ENCODE measurements around the gene PSMD11. TPM values are rescaled to one million over a fixed set of nuclear protein-coding genes. Genes with fewer than 3 reads are reported as not detected.

The PSMD11 gene
- total and polyA plus RNA-seq, 12 donors, result 25.0 to 128 (median 57.1) TPM

DNA sequence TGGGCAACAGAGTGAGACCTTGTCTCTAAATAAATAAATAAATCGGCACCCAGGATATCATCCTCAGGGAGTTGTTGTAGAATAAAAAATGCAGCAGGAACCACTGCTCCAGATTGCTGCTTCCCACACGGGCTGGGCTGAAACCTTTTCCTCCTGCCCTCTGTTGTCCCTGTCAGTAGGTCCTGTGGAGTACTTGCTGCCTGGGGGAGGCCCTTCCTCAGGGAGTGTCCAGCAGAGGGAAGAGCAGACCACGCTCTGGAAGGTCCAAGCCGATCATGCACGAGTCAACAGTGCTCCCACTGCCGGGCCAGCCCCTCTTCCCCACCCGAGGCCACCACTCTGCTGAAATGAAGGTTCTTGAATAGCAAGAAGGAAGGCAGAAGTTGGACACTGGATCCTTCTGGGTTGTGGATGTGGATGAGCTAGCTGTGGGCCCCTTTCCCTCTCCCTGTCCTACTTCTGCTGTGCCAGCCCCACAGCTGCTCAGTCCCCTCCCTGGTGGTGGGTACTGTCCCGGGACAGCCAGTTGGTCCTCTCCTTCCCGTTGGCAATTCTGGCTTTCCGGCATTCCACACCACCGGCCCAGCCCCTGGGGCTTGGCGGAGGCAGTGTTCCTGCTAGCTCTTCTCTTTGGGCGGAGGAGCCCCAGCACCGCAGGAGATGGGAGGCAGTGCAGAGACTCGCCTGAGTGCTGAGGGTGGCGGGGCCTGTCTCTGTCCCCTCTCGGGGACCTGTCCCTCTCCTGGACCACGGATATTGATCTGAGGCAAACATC, 53.3 kb downstream of the PSMD11 start:
- Histone ChIP-seq H3K4me1 (replicated peaks in 1 of 2) (peaks cover 0 to 10% of the 10 kb centered on the region in 2 donors), H3K27ac (no peak overlapping the region), H3K27me3 (no peaks in the 10 kb centered on the region), H3K36me3 (replicated peaks in 1 of 2) (no peaks in the 10 kb centered on the region), H3K4me3 (no peak overlapping the region), H3K9me3 (replicated peaks in 1 of 3) (no peaks in the 10 kb centered on the region)
- TF ChIP-seq, protein P1, sequence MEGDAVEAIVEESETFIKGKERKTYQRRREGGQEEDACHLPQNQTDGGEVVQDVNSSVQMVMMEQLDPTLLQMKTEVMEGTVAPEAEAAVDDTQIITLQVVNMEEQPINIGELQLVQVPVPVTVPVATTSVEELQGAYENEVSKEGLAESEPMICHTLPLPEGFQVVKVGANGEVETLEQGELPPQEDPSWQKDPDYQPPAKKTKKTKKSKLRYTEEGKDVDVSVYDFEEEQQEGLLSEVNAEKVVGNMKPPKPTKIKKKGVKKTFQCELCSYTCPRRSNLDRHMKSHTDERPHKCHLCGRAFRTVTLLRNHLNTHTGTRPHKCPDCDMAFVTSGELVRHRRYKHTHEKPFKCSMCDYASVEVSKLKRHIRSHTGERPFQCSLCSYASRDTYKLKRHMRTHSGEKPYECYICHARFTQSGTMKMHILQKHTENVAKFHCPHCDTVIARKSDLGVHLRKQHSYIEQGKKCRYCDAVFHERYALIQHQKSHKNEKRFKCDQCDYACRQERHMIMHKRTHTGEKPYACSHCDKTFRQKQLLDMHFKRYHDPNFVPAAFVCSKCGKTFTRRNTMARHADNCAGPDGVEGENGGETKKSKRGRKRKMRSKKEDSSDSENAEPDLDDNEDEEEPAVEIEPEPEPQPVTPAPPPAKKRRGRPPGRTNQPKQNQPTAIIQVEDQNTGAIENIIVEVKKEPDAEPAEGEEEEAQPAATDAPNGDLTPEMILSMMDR (IDR thresholded peaks at IDR 0.05), result no peak
- no peak for TF ChIP-seq POLR2A (IDR thresholded peaks at IDR 0.05)
- DNase-seq, result no peak
- WGBS, 4 donors, result 86 to 92% (median 90%) methylated on average over 9 to 18 of the region's 18 CpGs
- intact Hi-C loops (cut with DNase I), result no loop called here

DNA sequence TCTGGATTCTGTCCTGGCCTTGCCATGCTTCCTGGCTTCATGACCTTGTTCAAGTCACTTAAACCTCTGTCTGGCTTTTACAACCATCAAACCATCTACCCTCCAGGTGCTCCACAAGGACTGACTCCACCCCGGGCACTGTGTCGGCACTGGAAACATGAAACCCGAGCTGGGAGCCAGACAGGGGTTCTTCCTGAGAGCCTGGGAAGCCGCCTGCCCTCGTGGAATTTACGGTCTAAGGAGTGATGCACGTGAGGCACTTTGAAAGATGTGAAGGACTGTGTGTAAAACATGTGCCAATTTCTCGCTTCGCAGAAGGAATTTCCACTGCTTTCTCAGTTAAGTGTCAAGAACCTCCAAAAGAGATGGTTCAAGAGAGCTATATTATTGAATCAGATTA, 54.1 kb downstream of the PSMD11 start:
- no peak overlapping the region for H3K4me3 ChIP-seq
- intact Hi-C loops (cut with DNase I), result no loop called here
- H3K36me3 ChIP-seq (replicated peaks in 1 of 2), result no peaks in the 10 kb centered on the region
- no peak for DNase-seq
- no peak for TF ChIP-seq POLR2A (IDR thresholded peaks at IDR 0.05)
- TF ChIP-seq, protein P1 (IDR thresholded peaks at IDR 0.05), result no peak
- H3K4me1 ChIP-seq (replicated peaks in 1 of 2), result peaks cover 0 to 18% of the 10 kb centered on the region in 2 donors
- no peaks in the 10 kb centered on the region for H3K27me3 ChIP-seq
- WGBS, 4 donors, result 87 to 90% (median 88%) methylated on average over 9 of the region's 9 CpGs
- no peaks in the 10 kb centered on the region for H3K9me3 ChIP-seq (replicated peaks in 1 of 3)
- H3K27ac ChIP-seq, result no peak overlapping the region

DNA sequence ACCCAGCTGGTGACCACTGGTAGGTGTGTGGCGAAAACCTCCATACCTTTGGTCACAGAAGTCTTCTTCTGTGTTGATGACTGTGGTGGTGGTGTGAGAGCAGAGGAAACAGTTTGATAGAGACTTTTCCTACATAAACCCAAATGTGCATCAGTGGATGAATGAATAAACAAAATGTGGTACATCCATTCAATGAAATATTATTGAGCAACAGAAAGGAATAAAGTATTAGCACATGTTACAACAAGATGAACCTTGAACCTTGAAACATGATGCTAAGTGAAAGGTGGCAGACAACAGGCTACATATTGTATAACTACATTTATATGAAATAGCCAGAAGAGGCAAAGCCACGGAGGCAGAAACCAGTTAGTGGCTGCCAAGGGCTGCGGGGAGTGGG, 57.7 kb downstream of the PSMD11 start:
- Histone ChIP-seq H3K4me3 (no peak overlapping the region), H3K27ac (no peak overlapping the region), H3K9me3 (replicated peaks in 1 of 3) (no peaks in the 10 kb centered on the region), H3K36me3 (replicated peaks in 1 of 2) (no peaks in the 10 kb centered on the region), H3K4me1 (replicated peaks in 1 of 2) (peaks cover 0 to 17% of the 10 kb centered on the region in 2 donors), H3K27me3 (no peaks in the 10 kb centered on the region)
- intact Hi-C loops (cut with DNase I), result no loop called here
- 94 to 99% (median 97%) methylated on average over 3 of the region's 3 CpGs for WGBS, 4 donors
- DNase-seq, result no peak
- TF ChIP-seq POLR2A (IDR thresholded peaks at IDR 0.05), result no peak
- TF ChIP-seq, protein P1 (IDR thresholded peaks at IDR 0.05), result no peak

DNA sequence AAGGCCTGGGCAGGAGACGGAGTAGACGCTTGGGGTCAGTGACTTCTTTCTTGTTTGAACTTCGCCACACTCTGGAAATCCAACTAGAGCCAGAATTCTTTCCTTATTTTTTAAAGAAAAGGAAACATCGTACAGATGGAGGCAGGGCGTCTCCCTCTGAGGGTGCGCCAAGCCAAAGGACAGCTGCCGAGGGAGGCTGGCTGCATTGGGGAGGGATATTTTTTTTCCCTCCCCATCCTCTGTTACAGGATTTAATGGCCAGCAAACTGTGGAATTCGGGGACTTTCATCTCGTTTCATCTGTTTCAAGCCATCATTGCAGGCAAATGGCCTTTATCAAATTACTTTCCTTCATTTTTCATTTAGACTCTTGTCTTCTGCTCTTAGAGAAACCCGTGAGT, 58.4 kb downstream of the PSMD11 start:
- no peak for DNase-seq
- 70 to 79% (median 75%) methylated on average over 10 of the region's 10 CpGs for WGBS, 4 donors
- Histone ChIP-seq H3K36me3 (replicated peaks in 1 of 2) (no peaks in the 10 kb centered on the region), H3K4me1 (replicated peaks in 1 of 2) (peaks cover 0 to 17% of the 10 kb centered on the region in 2 donors), H3K27me3 (no peaks in the 10 kb centered on the region), H3K27ac (no peak overlapping the region), H3K4me3 (no peak overlapping the region), H3K9me3 (replicated peaks in 1 of 3) (no peaks in the 10 kb centered on the region)
- intact Hi-C loops (cut with DNase I), result no loop called here
- no peak for TF ChIP-seq POLR2A (IDR thresholded peaks at IDR 0.05)
- TF ChIP-seq, protein P1 (IDR thresholded peaks at IDR 0.05), result no peak

All from adrenal gland (tissue), 12 donors.